Upper lobe of left lung (tissue), 6 donors: ENCODE measurements around the gene ZSCAN21. TPM values are rescaled to one million over a fixed set of nuclear protein-coding genes. Genes with fewer than 3 reads are reported as not detected.

Source experiments
- ATAC-seq, 2 donors: fragments of 200-7000 bp; cut with Tn5 transposase; one replicate each; pipeline ENCODE4 v1.9.1; 2022; ENCODE audit warnings: mild to moderate bottlenecking in 2 of 2, moderate library complexity in 2 of 2; ENCODE audit not compliant: low FRiP score in 2 of 2
- DNase-seq, 2 donors: peaks; one replicate each; pipeline ENCODE4 v3.0.0-alpha.2; 2019 to 2020
- H3K27ac ChIP-seq, 4 donors: fragments of 200-600 bp; sonication (generic); one replicate each; pipeline ENCODE4 v1.5.1; 2016 to 2019
- H3K27me3 ChIP-seq, 4 donors: fragments of 200-600 bp; sonication (generic); one replicate each; pipeline ENCODE4 v1.5.1; 2017 to 2019
- H3K36me3 ChIP-seq, 4 donors: fragments of 200-600 bp; sonication (generic); one replicate each; pipeline ENCODE4 v1.5.1; 2016 to 2019
- H3K4me1 ChIP-seq, 4 donors: fragments of 200-600 bp; sonication (generic); one replicate each; pipeline ENCODE4 v1.5.1; 2018 to 2019
- H3K4me3 ChIP-seq, 4 donors: fragments of 200-600 bp; sonication (generic); one replicate each; pipeline ENCODE4 v1.5.1; 2017 to 2019; ENCODE audit warnings: mild to moderate bottlenecking in 2 of 4, moderate library complexity in 1 of 4
- H3K9me3 ChIP-seq, 4 donors: fragments of 200-600 bp; sonication (generic); one replicate each; pipeline ENCODE4 v1.5.1; 2018 to 2019
- CTCF ChIP-seq, 6 experiments: fragments of 450-650 bp in 4 of 6; fragments of 200-600 bp in 2 of 6; sonication (generic) in 2 of 6; IDR thresholded peaks; one replicate each; pipeline ENCODE4 v1.5.1; 2016 to 2019; ENCODE audit warnings: antibody characterized with exemption in 6 of 6
- EP300 ChIP-seq, 4 donors: sonication (generic); formaldehyde crosslinking; IDR thresholded peaks; one replicate each; pipeline ENCODE4 v1.5.1; 2017; ENCODE audit warnings: antibody characterized with exemption in 4 of 4, control low read depth in 2 of 4
- POLR2A ChIP-seq, 4 donors: fragments of 450-650 bp; IDR thresholded peaks; one replicate each; pipeline ENCODE4 v1.5.1; 2016 to 2017; ENCODE audit warnings: antibody characterized with exemption in 4 of 4, mild to moderate bottlenecking in 2 of 4
- POLR2AphosphoS5 ChIP-seq, 2 donors: sonication (generic); formaldehyde crosslinking; IDR thresholded peaks; one replicate each; pipeline ENCODE4 v1.5.1; 2017; ENCODE audit warnings: antibody characterized with exemption in 2 of 2
- WGBS, 2 donors: methylation state at CpG; one replicate each; pipeline ENCODE4 v1.1.5; 2017 to 2018; 5-methylcytosine and 5-hydroxymethylcytosine counted together
- total RNA-seq, 6 donors: library from RNA; depleted of rRNA in 4 of 6; stranded (reverse); fragments of >200 nt in 4 of 6; gene quantifications; one replicate each; pipeline versions ENCODE4 v1.1.0 to v1.2.1, GENCODE V29; 2016 to 2021
- donor health status: DM: no; HTN: no; CAD: no; lungs with moderate emphysema.
- donor health status: DM: no; HTN: yes; CAD: no; lungs with severe emphysema.

ZSCAN21 gene
- total RNA-seq, 6 donors from 2014 or later, result 8.6 to 17.8 (median 10.8) TPM

- peaks cover 5 to 16% (median 9%) of the 10 kb centered on the region in 4 donors for H3K4me1 ChIP-seq
- WGBS, 2 donors, result 38 to 50% methylated on average over 3 of the region's 3 CpGs
- no peaks in the 10 kb centered on the region for H3K9me3 ChIP-seq
- no peak overlapping the region for H3K27ac ChIP-seq
- H3K36me3 ChIP-seq, result peaks cover 2 to 15% (median 14%) of the 10 kb centered on the region in 4 donors
- H3K4me3 ChIP-seq, result no peak overlapping the region
- ATAC-seq, result no peak
- no peaks in the 10 kb centered on the region for H3K27me3 ChIP-seq
- TF ChIP-seq POLR2A (IDR thresholded peaks at IDR 0.05) (no peak), CTCF (IDR thresholded peaks at IDR 0.05) (peak in 4 of 6 experiments; percentile 14 to 70 (median 46))
- no peak for DNase-seq
Observed at GRCh38 chr7:100053215-100053614, 3.6 kb downstream of the ZSCAN21 start.

DNA sequence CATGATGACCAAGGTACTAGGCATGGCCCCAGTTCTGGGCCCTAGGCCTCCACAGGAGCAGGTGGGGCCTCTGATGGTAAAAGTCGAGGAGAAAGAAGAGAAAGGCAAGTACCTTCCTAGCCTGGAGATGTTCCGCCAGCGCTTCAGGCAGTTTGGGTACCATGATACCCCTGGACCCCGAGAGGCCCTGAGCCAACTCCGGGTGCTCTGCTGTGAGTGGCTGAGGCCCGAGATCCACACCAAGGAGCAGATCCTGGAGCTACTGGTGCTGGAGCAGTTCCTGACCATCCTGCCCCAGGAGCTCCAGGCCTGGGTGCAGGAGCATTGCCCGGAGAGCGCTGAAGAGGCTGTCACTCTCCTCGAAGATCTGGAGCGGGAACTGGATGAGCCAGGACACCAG lies 7.4 kb downstream of the ZSCAN21 start:
- DNase-seq (no peak), ATAC-seq (no peak)
- TF ChIP-seq POLR2AphosphoS5 (IDR thresholded peaks at IDR 0.05), result no peak
- no peak for TF ChIP-seq POLR2A (IDR thresholded peaks at IDR 0.05)
- no peak for TF ChIP-seq EP300 (IDR thresholded peaks at IDR 0.05)
- TF ChIP-seq CTCF (IDR thresholded peaks at IDR 0.05), result no peak
- Histone ChIP-seq H3K27ac (no peak overlapping the region), H3K4me3 (no peak overlapping the region), H3K27me3 (no peaks in the 10 kb centered on the region), H3K36me3 (peaks cover 5 to 48% (median 31%) of the 10 kb centered on the region in 4 donors), H3K4me1 (no peaks in the 10 kb centered on the region), H3K9me3 (no peaks in the 10 kb centered on the region)
- WGBS, 2 donors, result 91% methylated on average over 7 to 10 of the region's 10 CpGs

DNA sequence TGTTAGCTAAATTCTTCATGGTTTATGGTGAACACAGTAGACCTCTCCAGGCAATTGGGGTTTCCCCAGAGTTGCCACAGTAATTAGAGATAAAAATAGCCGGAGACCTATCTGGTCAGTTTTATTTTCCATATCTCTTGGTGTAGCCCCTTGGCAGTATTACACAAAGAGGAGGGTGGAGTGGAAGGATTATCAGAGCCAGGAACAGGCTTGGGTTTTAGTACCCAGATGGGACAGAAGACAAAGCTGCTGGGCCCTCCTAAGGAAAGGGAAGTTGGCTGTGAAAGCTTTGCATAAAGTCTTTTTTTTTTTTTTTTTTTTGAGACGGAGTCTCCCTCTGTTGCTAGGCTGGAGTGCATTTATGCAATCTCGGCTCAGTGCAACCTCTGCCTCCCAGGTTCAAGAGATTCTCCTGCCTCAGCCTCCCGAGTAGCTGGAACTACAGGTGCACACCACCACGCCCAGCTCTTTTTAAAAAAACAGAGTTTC lies 9.7 kb downstream of the ZSCAN21 start:
- no peak for ATAC-seq
- H3K27me3 ChIP-seq, result no peaks in the 10 kb centered on the region
- H3K36me3 ChIP-seq, result peaks cover 12 to 65% (median 45%) of the 10 kb centered on the region in 4 donors
- H3K4me3 ChIP-seq, result no peak overlapping the region
- WGBS, 2 donors, result 84 to 87% methylated on average over 5 of the region's 5 CpGs
- DNase-seq, result no peak
- H3K9me3 ChIP-seq, result no peaks in the 10 kb centered on the region
- TF ChIP-seq CTCF (IDR thresholded peaks at IDR 0.05) (no peak), POLR2A (IDR thresholded peaks at IDR 0.05) (no peak), POLR2AphosphoS5 (IDR thresholded peaks at IDR 0.05) (no peak)
- no peak overlapping the region for H3K27ac ChIP-seq
- no peaks in the 10 kb centered on the region for H3K4me1 ChIP-seq

GRCh38 chr7:100061518-100062193 lies 12.1 kb downstream of the ZSCAN21 start:
- ATAC-seq, result no peak
- TF ChIP-seq CTCF (IDR thresholded peaks at IDR 0.05) (no peak), POLR2AphosphoS5 (IDR thresholded peaks at IDR 0.05) (no peak), EP300 (IDR thresholded peaks at IDR 0.05) (no peak), POLR2A (IDR thresholded peaks at IDR 0.05) (no peak)
- H3K9me3 ChIP-seq, result no peaks in the 10 kb centered on the region
- no peak overlapping the region for H3K27ac ChIP-seq
- H3K27me3 ChIP-seq, result no peaks in the 10 kb centered on the region
- H3K4me3 ChIP-seq, result no peak overlapping the region
- WGBS, 2 donors, result 92 to 95% methylated on average over 11 of the region's 11 CpGs
- peaks cover 16 to 73% (median 49%) of the 10 kb centered on the region in 4 donors for H3K36me3 ChIP-seq
- no peak for DNase-seq
- H3K4me1 ChIP-seq, result peaks cover 8 to 21% (median 12%) of the 10 kb centered on the region in 4 donors

DNA sequence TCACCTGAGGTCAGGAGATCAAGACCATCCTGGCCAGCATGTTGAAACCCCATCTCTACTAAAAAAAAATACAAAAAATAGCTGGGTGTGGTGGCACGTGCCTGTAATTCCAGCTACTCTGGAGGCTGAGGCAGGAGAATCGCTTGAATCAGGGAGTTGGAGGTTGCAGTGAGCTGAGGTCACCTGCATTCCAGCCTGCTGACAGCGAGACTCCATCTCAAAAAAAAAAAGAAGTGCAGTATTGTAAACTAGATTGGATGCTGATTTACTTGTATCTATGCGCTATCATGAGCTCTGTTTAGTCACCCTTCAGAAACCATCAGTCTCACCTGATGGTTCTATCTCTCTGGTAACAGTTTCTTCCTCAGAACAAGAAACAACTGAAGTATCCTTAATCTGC lies 13.8 kb downstream of the ZSCAN21 start:
- ATAC-seq, result no peak
- no peak for DNase-seq
- H3K36me3 ChIP-seq, result peaks cover 12 to 69% (median 34%) of the 10 kb centered on the region in 4 donors
- no peaks in the 10 kb centered on the region for H3K9me3 ChIP-seq
- H3K4me1 ChIP-seq, result peaks cover 8 to 21% (median 12%) of the 10 kb centered on the region in 4 donors
- no peak overlapping the region for H3K4me3 ChIP-seq
- no peak overlapping the region for H3K27ac ChIP-seq
- WGBS, 2 donors, result 91 to 94% methylated on average over 4 of the region's 4 CpGs
- H3K27me3 ChIP-seq, result no peaks in the 10 kb centered on the region
- TF ChIP-seq POLR2A (IDR thresholded peaks at IDR 0.05), result no peak
- no peak for TF ChIP-seq EP300 (IDR thresholded peaks at IDR 0.05)
